K562 (cell line): ENCODE measurements around the gene LRRC4B. TPM values are rescaled to one million over a fixed set of nuclear protein-coding genes. Genes with fewer than 3 reads are reported as not detected.

Experiments used
- ETV1 ChIP-seq: fragments of 450-650 bp; conservative IDR thresholded peaks from 2 replicates; pipeline ENCODE4 v1.6.1; 2016; ENCODE audit warnings: missing genetic modification characterization, control low read depth, low read depth, missing compliant biosample characterization
- ETV6 ChIP-seq, 3 experiments: fragments of 150-350 bp in 1 of 3; sonication (generic) in 1 of 3; formaldehyde crosslinking in 1 of 3; IDR thresholded peaks; 2 replicates each; pipeline versions ENCODE4 v1.6.1 to v1.8.0; 2014 to 2022; ENCODE audit warnings: borderline replicate concordance in 2 of 3, low read depth in 2 of 3, antibody characterized with exemption in 1 of 3, low read length in 1 of 3, mild to moderate bottlenecking in 1 of 3, missing genetic modification reagents in 1 of 3
- KLF13 ChIP-seq: fragments of 450-650 bp; IDR thresholded peaks from 2 replicates; pipeline ENCODE4 v1.6.1; 2016; ENCODE audit warnings: missing genetic modification characterization, low read depth, mild to moderate bottlenecking, missing compliant biosample characterization, moderate library complexity, borderline replicate concordance
- MYBL2 ChIP-seq, 2 experiments: fragments of 450-650 bp in 1 of 2; sonication (generic) in 1 of 2; formaldehyde crosslinking in 1 of 2; IDR thresholded peaks; 2 replicates each; pipeline versions ENCODE4 v1.6.1 to v1.8.1; 2017 to 2022; ENCODE audit warnings: borderline replicate concordance in 1 of 2, inconsistent platforms in 1 of 2, low read depth in 1 of 2, mild to moderate bottlenecking in 1 of 2, missing genetic modification reagents in 1 of 2, moderate library complexity in 1 of 2
- NR2C2 ChIP-seq, 2 experiments: fragments of 200-800 bp in 1 of 2; sonication (Bioruptor generic) in 1 of 2; sonication (generic) in 1 of 2; formaldehyde crosslinking in 1 of 2; IDR thresholded peaks; 2 replicates each; pipeline versions ENCODE4 v1.6.1 to v1.8.0; 2016 to 2022; ENCODE audit warnings: mild to moderate bottlenecking in 1 of 2, missing compliant biosample characterization in 1 of 2, missing genetic modification characterization in 1 of 2, missing genetic modification reagents in 1 of 2
- PRPF4 ChIP-seq: fragments of 200-400 bp; formaldehyde crosslinking; IDR thresholded peaks from one replicate; pipeline ENCODE4 v1.6.1; 2017; ENCODE audit warnings: low read length, low read depth, mild to moderate bottlenecking; ENCODE audit not compliant: insufficient read depth, poor library complexity, severe bottlenecking
- SMC3 ChIP-seq: conservative IDR thresholded peaks from 2 replicates; pipeline ENCODE4 v1.6.1; 2011; ENCODE audit warnings: low read depth, low read length, improper control_type of control experiment; ENCODE audit not compliant: insufficient read depth
- SP2 ChIP-seq: IDR thresholded peaks from 2 replicates; pipeline ENCODE4 v1.6.1; 2011; ENCODE audit warnings: mild to moderate bottlenecking, low read depth, low read length, moderate library complexity; ENCODE audit not compliant: poor library complexity, severe bottlenecking; ENCODE audit errors: extremely low read depth
- TAL1 ChIP-seq: fragments of 450-650 bp; IDR thresholded peaks from 2 replicates; pipeline ENCODE4 v1.6.1; 2016; ENCODE audit warnings: mild to moderate bottlenecking
- TCFL5 ChIP-seq: fragments of 250-450 bp; sonication (Bioruptor Pico); conservative IDR thresholded peaks from 2 replicates; pipeline ENCODE4 v1.6.1; 2021; ENCODE audit warnings: mild to moderate bottlenecking, moderate library complexity, matching md5 sums
- ZFP1 ChIP-seq: fragments of 450-650 bp; formaldehyde crosslinking; IDR thresholded peaks from 2 replicates; pipeline ENCODE4 v1.4.0; 2020; ENCODE audit warnings: mild to moderate bottlenecking, mixed read lengths
- ZNF583 ChIP-seq: fragments of 250-450 bp; sonication (Bioruptor Pico); IDR thresholded peaks from 2 replicates; pipeline ENCODE4 v1.4.0; 2020
- ZNF707 ChIP-seq: fragments of 250-450 bp; sonication (Bioruptor Pico); conservative IDR thresholded peaks from 2 replicates; pipeline ENCODE4 v1.8.0; 2022; ENCODE audit warnings: inconsistent platforms, mild to moderate bottlenecking, moderate library complexity
- polyA plus RNA-seq, 8 experiments: library from polyadenylated mRNA; depleted of rRNA in 4 of 8; stranded (reverse) in 5 of 8; unstranded in 3 of 8; fragments of >200 nt; fragmentation: Nextera tagmentation in 2 of 8; fragmentation: Illumina TruSeq in 1 of 8; extraction: Ambion mirVana in 2 of 8; extraction: Trizol in 1 of 8; gene quantifications; 2 replicates each; pipeline versions ENCODE4 v1.2.1 to v1.2.3, GENCODE V29; 2011 to 2014; ENCODE audit warnings: inconsistent platforms in 1 of 8, missing spikeins in 1 of 8
- total RNA-seq, 7 experiments: library from RNA; depleted of rRNA in 6 of 7; stranded (reverse); fragments of >200 nt in 6 of 7; fragmentation: Illumina TruSeq in 2 of 7; extraction: Trizol in 2 of 7; gene quantifications; 2 replicates each; pipeline versions ENCODE4 v1.2.1 to v1.2.3, GENCODE V29; 2011 to 2021; ENCODE audit warnings: low replicate concordance in 1 of 7
- TF ChIP-seq, protein P1 (sequence below), 2 experiments: fragments of 450-650 bp; IDR thresholded peaks; 2 replicates each; pipeline ENCODE4 v1.6.1; 2016
- TF ChIP-seq, protein P2 (sequence below): fragments of 450-650 bp; IDR thresholded peaks from 2 replicates; pipeline ENCODE4 v1.6.1; 2016; ENCODE audit warnings: low read depth, mild to moderate bottlenecking, moderate library complexity
- TF ChIP-seq, protein P3 (sequence below): fragments of 250-450 bp; sonication (Bioruptor Pico); IDR thresholded peaks from 2 replicates; pipeline ENCODE4 v1.4.0; 2020; ENCODE audit warnings: mild to moderate bottlenecking, moderate library complexity
- TF ChIP-seq, protein P4 (sequence below): fragments of 450-650 bp; IDR thresholded peaks from 2 replicates; pipeline ENCODE4 v1.7.0; 2016; ENCODE audit warnings: borderline replicate concordance

Gene LRRC4B
- total and polyA plus RNA-seq, 9 of the 15 experiments (the other 6 are each of a cell fraction or from before 2014, with no cell fraction given): 0.18 to 9.6 (median 2.9) TPM; not detected in 2

DNA sequence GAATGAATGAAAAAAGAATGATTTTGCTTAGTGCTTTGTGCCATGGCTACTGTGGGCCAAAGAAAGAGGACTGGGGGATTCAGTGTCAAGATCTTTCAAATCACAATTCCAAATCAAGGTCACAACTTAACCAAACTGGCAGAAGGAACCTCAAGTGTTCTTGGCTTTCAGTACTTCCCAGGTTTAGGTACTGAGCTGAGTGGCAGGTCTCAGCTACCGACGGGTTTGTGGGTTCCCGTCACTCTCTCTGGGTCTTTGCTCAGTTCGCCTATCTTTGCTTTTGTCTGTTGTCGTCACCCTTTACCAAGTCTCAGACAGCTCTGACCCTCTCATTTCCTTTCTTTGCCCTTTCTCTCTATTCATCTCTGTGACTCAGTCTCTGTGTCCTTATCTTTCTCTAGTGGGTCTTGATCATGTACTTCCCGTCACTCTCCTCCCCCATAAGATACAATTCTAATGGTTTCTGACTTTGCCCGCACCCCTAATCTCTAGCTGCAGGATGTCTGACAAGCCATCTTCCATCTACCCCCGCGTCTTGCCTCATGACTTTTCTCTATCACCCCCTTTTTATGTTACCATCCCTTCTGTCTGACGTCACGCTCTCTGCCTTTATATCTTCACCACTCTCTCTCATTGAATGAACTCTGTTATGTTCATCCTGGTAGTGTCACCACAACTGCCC is 33.3 kb upstream of the LRRC4B start (continued):
- TF ChIP-seq, protein P1, sequence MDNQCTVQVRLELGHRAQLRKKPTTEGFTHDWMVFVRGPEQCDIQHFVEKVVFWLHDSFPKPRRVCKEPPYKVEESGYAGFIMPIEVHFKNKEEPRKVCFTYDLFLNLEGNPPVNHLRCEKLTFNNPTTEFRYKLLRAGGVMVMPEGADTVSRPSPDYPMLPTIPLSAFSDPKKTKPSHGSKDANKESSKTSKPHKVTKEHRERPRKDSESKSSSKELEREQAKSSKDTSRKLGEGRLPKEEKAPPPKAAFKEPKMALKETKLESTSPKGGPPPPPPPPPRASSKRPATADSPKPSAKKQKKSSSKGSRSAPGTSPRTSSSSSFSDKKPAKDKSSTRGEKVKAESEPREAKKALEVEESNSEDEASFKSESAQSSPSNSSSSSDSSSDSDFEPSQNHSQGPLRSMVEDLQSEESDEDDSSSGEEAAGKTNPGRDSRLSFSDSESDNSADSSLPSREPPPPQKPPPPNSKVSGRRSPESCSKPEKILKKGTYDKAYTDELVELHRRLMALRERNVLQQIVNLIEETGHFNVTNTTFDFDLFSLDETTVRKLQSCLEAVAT (IDR thresholded peaks at IDR 0.05): peak in 1 of 2 experiments; percentile 67; a peak in 2 of 4 replicates
- TF ChIP-seq ZNF707 (no peak), ZFP1 (no peak), ETV1 (tag) (peak; percentile 76), TCFL5 (no peak), ETV6 (IDR thresholded peaks at IDR 0.05; ENCODE audit: borderline replicate concordance in 1 of 2, low read depth in 2 of 2, low read length in 1 of 2) (peak; percentile 30 to 77; a peak in 1 of 4 replicates), ETV6 (CRISPR knock-in tag; IDR thresholded peaks at IDR 0.05; ENCODE audit: borderline replicate concordance) (no peak), NR2C2 (CRISPR knock-in tag; IDR thresholded peaks at IDR 0.05) (no peak), NR2C2 (tag; IDR thresholded peaks at IDR 0.05) (peak; percentile 51; the same call in 1 of the 2 replicates), ZNF583 (CRISPR knock-in tag) (no peak), TAL1 (peak; percentile 94), MYBL2 (IDR thresholded peaks at IDR 0.05; ENCODE audit: low read depth) (no peak), MYBL2 (CRISPR knock-in tag; IDR thresholded peaks at IDR 0.05; ENCODE audit: borderline replicate concordance) (no peak), PRPF4 (no peak), SP2 (no peak), KLF13 (no peak), SMC3 (no peak)
- TF ChIP-seq, protein P2, sequence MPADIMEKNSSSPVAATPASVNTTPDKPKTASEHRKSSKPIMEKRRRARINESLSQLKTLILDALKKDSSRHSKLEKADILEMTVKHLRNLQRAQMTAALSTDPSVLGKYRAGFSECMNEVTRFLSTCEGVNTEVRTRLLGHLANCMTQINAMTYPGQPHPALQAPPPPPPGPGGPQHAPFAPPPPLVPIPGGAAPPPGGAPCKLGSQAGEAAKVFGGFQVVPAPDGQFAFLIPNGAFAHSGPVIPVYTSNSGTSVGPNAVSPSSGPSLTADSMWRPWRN: peak; percentile 90
- TF ChIP-seq, protein P3, sequence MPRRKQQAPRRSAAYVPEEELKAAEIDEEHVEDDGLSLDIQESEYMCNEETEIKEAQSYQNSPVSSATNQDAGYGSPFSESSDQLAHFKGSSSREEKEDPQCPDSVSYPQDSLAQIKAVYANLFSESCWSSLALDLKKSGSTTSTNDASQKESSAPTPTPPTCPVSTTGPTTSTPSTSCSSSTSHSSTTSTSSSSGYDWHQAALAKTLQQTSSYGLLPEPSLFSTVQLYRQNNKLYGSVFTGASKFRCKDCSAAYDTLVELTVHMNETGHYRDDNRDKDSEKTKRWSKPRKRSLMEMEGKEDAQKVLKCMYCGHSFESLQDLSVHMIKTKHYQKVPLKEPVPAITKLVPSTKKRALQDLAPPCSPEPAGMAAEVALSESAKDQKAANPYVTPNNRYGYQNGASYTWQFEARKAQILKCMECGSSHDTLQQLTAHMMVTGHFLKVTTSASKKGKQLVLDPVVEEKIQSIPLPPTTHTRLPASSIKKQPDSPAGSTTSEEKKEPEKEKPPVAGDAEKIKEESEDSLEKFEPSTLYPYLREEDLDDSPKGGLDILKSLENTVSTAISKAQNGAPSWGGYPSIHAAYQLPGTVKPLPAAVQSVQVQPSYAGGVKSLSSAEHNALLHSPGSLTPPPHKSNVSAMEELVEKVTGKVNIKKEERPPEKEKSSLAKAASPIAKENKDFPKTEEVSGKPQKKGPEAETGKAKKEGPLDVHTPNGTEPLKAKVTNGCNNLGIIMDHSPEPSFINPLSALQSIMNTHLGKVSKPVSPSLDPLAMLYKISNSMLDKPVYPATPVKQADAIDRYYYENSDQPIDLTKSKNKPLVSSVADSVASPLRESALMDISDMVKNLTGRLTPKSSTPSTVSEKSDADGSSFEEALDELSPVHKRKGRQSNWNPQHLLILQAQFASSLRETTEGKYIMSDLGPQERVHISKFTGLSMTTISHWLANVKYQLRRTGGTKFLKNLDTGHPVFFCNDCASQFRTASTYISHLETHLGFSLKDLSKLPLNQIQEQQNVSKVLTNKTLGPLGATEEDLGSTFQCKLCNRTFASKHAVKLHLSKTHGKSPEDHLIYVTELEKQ: no peak
- TF ChIP-seq, protein P4, sequence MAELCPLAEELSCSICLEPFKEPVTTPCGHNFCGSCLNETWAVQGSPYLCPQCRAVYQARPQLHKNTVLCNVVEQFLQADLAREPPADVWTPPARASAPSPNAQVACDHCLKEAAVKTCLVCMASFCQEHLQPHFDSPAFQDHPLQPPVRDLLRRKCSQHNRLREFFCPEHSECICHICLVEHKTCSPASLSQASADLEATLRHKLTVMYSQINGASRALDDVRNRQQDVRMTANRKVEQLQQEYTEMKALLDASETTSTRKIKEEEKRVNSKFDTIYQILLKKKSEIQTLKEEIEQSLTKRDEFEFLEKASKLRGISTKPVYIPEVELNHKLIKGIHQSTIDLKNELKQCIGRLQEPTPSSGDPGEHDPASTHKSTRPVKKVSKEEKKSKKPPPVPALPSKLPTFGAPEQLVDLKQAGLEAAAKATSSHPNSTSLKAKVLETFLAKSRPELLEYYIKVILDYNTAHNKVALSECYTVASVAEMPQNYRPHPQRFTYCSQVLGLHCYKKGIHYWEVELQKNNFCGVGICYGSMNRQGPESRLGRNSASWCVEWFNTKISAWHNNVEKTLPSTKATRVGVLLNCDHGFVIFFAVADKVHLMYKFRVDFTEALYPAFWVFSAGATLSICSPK: no peak
